Ectodermal cell (in vitro differentiated cells): ENCODE measurements around the gene ANTKMT.
A peak's percentile ranks its signal among the peaks of the same experiment; 100 is the strongest.

Experiments used
- H3K27ac ChIP-seq: 2 replicates; pipeline ENCODE4 v1.7.0; 2013; ENCODE audit warnings: mild to moderate bottlenecking, low read depth, low read length; ENCODE audit not compliant: insufficient read depth, poor library complexity, severe bottlenecking
- H3K27me3 ChIP-seq: 2 replicates; pipeline ENCODE4 v1.7.0; 2013; ENCODE audit warnings: mild to moderate bottlenecking, low read length; ENCODE audit not compliant: insufficient read depth, control insufficient read depth, poor library complexity, severe bottlenecking
- H3K36me3 ChIP-seq: one replicate; pipeline ENCODE4 v1.7.0; 2013; ENCODE audit warnings: low read length; ENCODE audit not compliant: control insufficient read depth, insufficient read depth
- H3K4me1 ChIP-seq: one replicate; pipeline ENCODE4 v1.7.0; 2013; ENCODE audit warnings: low read length; ENCODE audit not compliant: control insufficient read depth, insufficient read depth
- H3K4me3 ChIP-seq: 2 replicates; pipeline ENCODE4 v1.7.0; 2013; ENCODE audit warnings: low read depth, low read length, control low read depth; ENCODE audit not compliant: insufficient read depth
- H3K9me3 ChIP-seq: 2 replicates; pipeline ENCODE4 v1.7.0; 2013; ENCODE audit warnings: mild to moderate bottlenecking, low read length, moderate library complexity; ENCODE audit not compliant: control insufficient read depth
- WGBS, 2 experiments: methylation state at CpG; one replicate each; pipeline ENCODE4 v1.1.7; 2013; ENCODE audit warnings: missing lambda C conversion rate in 2 of 2; 5-methylcytosine and 5-hydroxymethylcytosine counted together

The ANTKMT gene

GRCh38 chr16:723695-724094, 2.7 kb downstream of the ANTKMT start:
- H3K36me3 ChIP-seq, result no peaks in the 10 kb centered on the region
- no peak overlapping the region for H3K4me3 ChIP-seq
- no peaks in the 10 kb centered on the region for H3K9me3 ChIP-seq
- 94% methylated on average over 9 of the region's 9 CpGs for WGBS, 2 experiments
- peaks cover 30% of the 10 kb centered on the region for H3K4me1 ChIP-seq
- peaks cover 32% of the 10 kb centered on the region for H3K27me3 ChIP-seq
- H3K27ac ChIP-seq, result no peak overlapping the region

- Histone ChIP-seq H3K27me3 (peaks cover 35% of the 10 kb centered on the region), H3K27ac (no peak overlapping the region), H3K36me3 (no peaks in the 10 kb centered on the region), H3K4me3 (no peak overlapping the region), H3K4me1 (peaks cover 24% of the 10 kb centered on the region), H3K9me3 (no peaks in the 10 kb centered on the region)
- 86 to 87% methylated on average over 29 of the region's 29 CpGs for WGBS, 2 experiments
Observed at GRCh38 chr16:724188-725040, 3.5 kb downstream of the ANTKMT start.

- WGBS, 2 experiments, result 91 to 93% methylated on average over 7 of the region's 7 CpGs
- peaks cover 35% of the 10 kb centered on the region for H3K27me3 ChIP-seq
- no peak overlapping the region for H3K4me3 ChIP-seq
- H3K27ac ChIP-seq, result no peak overlapping the region
- H3K9me3 ChIP-seq, result no peaks in the 10 kb centered on the region
- peaks cover 18% of the 10 kb centered on the region for H3K4me1 ChIP-seq
- H3K36me3 ChIP-seq, result no peaks in the 10 kb centered on the region
Observed at GRCh38 chr16:725041-725376, 4.1 kb downstream of the ANTKMT start.

- Histone ChIP-seq H3K36me3 (no peaks in the 10 kb centered on the region), H3K27ac (no peak overlapping the region), H3K4me1 (peaks cover 14% of the 10 kb centered on the region), H3K9me3 (no peaks in the 10 kb centered on the region), H3K27me3 (peaks cover 35% of the 10 kb centered on the region), H3K4me3 (no peak overlapping the region)
- WGBS, 2 experiments, result 86% methylated on average over 23 of the region's 23 CpGs
Observed at GRCh38 chr16:725463-726187, 4.7 kb downstream of the ANTKMT start.

- H3K27me3 ChIP-seq, result peaks cover 35% of the 10 kb centered on the region
- no peaks in the 10 kb centered on the region for H3K36me3 ChIP-seq
- WGBS, 2 experiments, result 39 to 40% methylated on average over 9 of the region's 9 CpGs
- no peak overlapping the region for H3K27ac ChIP-seq
- no peak overlapping the region for H3K4me3 ChIP-seq
- no peaks in the 10 kb centered on the region for H3K9me3 ChIP-seq
- peaks cover 14% of the 10 kb centered on the region for H3K4me1 ChIP-seq
Observed at GRCh38 chr16:726188-726437, 5.2 kb downstream of the ANTKMT start.

- 3% methylated on average over 88 of the region's 88 CpGs for WGBS, 2 experiments
- H3K36me3 ChIP-seq, result no peaks in the 10 kb centered on the region
- no peak within 1 kb of the TSS for H3K27ac ChIP-seq
- H3K4me3 ChIP-seq, result peak within 1 kb of the TSS; percentile 49
- peaks cover 13% of the 10 kb centered on the region for H3K4me1 ChIP-seq
- no peaks in the 10 kb centered on the region for H3K9me3 ChIP-seq
- peaks cover 35% of the 10 kb centered on the region for H3K27me3 ChIP-seq
Observed at GRCh38 chr16:726438-727290, 5.7 kb downstream of the ANTKMT start, which contains the start of the genes CCDC78 and HAGHL. Gene CCDC78 (minus strand): TSS chr16:726443. CDS start chr16:726367, 76 bp downstream. Gene HAGHL (plus strand): TSS chr16:727106. CDS start chr16:727510, 404 bp downstream.

GRCh38 chr16:727291-727977, 6.5 kb downstream of the ANTKMT start:
- Histone ChIP-seq H3K4me3 (peak overlapping the region; percentile 49), H3K27me3 (peaks cover 35% of the 10 kb centered on the region), H3K4me1 (peaks cover 11% of the 10 kb centered on the region), H3K27ac (no peak overlapping the region), H3K9me3 (no peaks in the 10 kb centered on the region), H3K36me3 (no peaks in the 10 kb centered on the region)
- 3% methylated on average over 61 of the region's 61 CpGs for WGBS, 2 experiments

- peaks cover 35% of the 10 kb centered on the region for H3K27me3 ChIP-seq
- H3K27ac ChIP-seq, result no peak overlapping the region
- no peaks in the 10 kb centered on the region for H3K9me3 ChIP-seq
- peaks cover 11% of the 10 kb centered on the region for H3K4me1 ChIP-seq
- 2% methylated on average over 80 of the region's 80 CpGs for WGBS, 2 experiments
- H3K4me3 ChIP-seq, result peak overlapping the region; percentile 31
- H3K36me3 ChIP-seq, result no peaks in the 10 kb centered on the region
Observed at GRCh38 chr16:728131-728889, 7.4 kb downstream of the ANTKMT start.
